HEK293 (cell line): ENCODE data around the gene SLC44A1.

Source experiments
- CTCF ChIA-PET: fragments of 350-600 bp; formaldehyde crosslinking; extraction: SDS; loops from one replicate; lab custom pipeline; 2021; ENCODE audit warnings: antibody characterized with exemption; lab: Yijun Ruan, JAX
- POLR2A ChIA-PET: fragments of 300-600 bp; formaldehyde crosslinking; extraction: SDS; loops from one replicate; lab custom pipeline; 2020; ENCODE audit warnings: antibody characterized with exemption, inconsistent platforms; lab: Yijun Ruan, JAX
- H3K27ac ChIP-seq: fragments of 200-500 bp; sonication (Bioruptor generic); 2 replicates; pipeline ENCODE4 v1.5.1; 2014; ENCODE audit warnings: low read depth, low read length, control low read depth, inconsistent platforms; ENCODE audit errors: extremely low read depth
- H3K36me3 ChIP-seq, 2 experiments: fragments of 200-500 bp in 1 of 2; sonication (Bioruptor generic) in 1 of 2; 1 replicate in 1 of 2; 2 replicates in 1 of 2; pipeline ENCODE4 v1.5.1; 2014 to 2017; ENCODE audit warnings: inconsistent platforms in 2 of 2, low read length in 2 of 2; ENCODE audit not compliant: control insufficient read depth in 2 of 2, insufficient read depth in 1 of 2
- H3K4me1 ChIP-seq: fragments of 200-500 bp; sonication (Bioruptor generic); 2 replicates; pipeline ENCODE4 v1.5.1; 2014; ENCODE audit warnings: mild to moderate bottlenecking, low read length, inconsistent platforms; ENCODE audit not compliant: control insufficient read depth, insufficient read depth
- H3K4me3 ChIP-seq: 2 replicates; pipeline ENCODE4 v1.5.1; 2011; ENCODE audit warnings: low read depth, mild to moderate bottlenecking, control low read depth, low read length, moderate library complexity
- H3K9me3 ChIP-seq: fragments of 200-500 bp; sonication (Bioruptor generic); 2 replicates; pipeline ENCODE4 v1.5.1; 2014; ENCODE audit warnings: low read depth, low read length, inconsistent platforms; ENCODE audit not compliant: control insufficient read depth, insufficient read depth
- BCL11A ChIP-seq: fragments of 450-650 bp; formaldehyde crosslinking; IDR thresholded peaks from 2 replicates; pipeline ENCODE4 v1.5.1; 2016; ENCODE audit warnings: low read depth, missing biosample characterization, missing genetic modification characterization
- IKZF3 ChIP-seq: fragments of 450-650 bp; IDR thresholded peaks from 2 replicates; pipeline ENCODE4 v1.5.0; 2018; ENCODE audit warnings: missing biosample characterization, mild to moderate bottlenecking, missing genetic modification characterization, moderate library complexity
- REPIN1 ChIP-seq: fragments of 450-650 bp; formaldehyde crosslinking; IDR thresholded peaks from 2 replicates; pipeline ENCODE4 v1.5.1; 2017; ENCODE audit warnings: missing biosample characterization, missing genetic modification characterization, low read depth
- SCRT2 ChIP-seq: fragments of 450-650 bp; formaldehyde crosslinking; IDR thresholded peaks from 2 replicates; pipeline ENCODE4 v1.5.1; 2016; ENCODE audit warnings: missing biosample characterization, missing genetic modification characterization
- ZFP37 ChIP-seq: fragments of 450-650 bp; formaldehyde crosslinking; IDR thresholded peaks from 2 replicates; pipeline ENCODE4 v1.5.1; 2016; ENCODE audit warnings: missing biosample characterization, missing genetic modification characterization
- ZNF169 ChIP-seq: fragments of 450-650 bp; formaldehyde crosslinking; IDR thresholded peaks from 2 replicates; pipeline ENCODE4 v1.5.1; 2016; ENCODE audit warnings: missing biosample characterization, missing genetic modification characterization
- ZNF19 ChIP-seq: fragments of 450-650 bp; formaldehyde crosslinking; IDR thresholded peaks from 2 replicates; pipeline ENCODE4; 2016; ENCODE audit warnings: missing biosample characterization, missing genetic modification characterization, low read depth
- ZNF202 ChIP-seq: fragments of 450-650 bp; formaldehyde crosslinking; IDR thresholded peaks from 2 replicates; pipeline ENCODE4 v1.5.1; 2016; ENCODE audit warnings: missing biosample characterization, missing genetic modification characterization, borderline replicate concordance
- ZNF223 ChIP-seq: fragments of 450-650 bp; formaldehyde crosslinking; IDR thresholded peaks from 2 replicates; pipeline ENCODE4 v1.5.1; 2016; ENCODE audit warnings: missing biosample characterization, missing genetic modification characterization
- ZNF23 ChIP-seq: fragments of 450-650 bp; formaldehyde crosslinking; IDR thresholded peaks from 2 replicates; pipeline ENCODE4 v1.5.1; 2016; ENCODE audit warnings: missing biosample characterization, missing genetic modification characterization, borderline replicate concordance
- ZNF239 ChIP-seq: fragments of 450-650 bp; formaldehyde crosslinking; IDR thresholded peaks from 2 replicates; pipeline ENCODE4 v1.5.1; 2016; ENCODE audit warnings: missing biosample characterization, missing genetic modification characterization
- ZNF335 ChIP-seq: fragments of 450-650 bp; formaldehyde crosslinking; conservative IDR thresholded peaks from 2 replicates; pipeline ENCODE4 v1.5.1; 2016; ENCODE audit warnings: missing biosample characterization, missing genetic modification characterization
- ZNF433 ChIP-seq: fragments of 450-650 bp; formaldehyde crosslinking; IDR thresholded peaks from 2 replicates; pipeline ENCODE4 v1.5.1; 2016; ENCODE audit warnings: missing biosample characterization, missing genetic modification characterization, low read depth
- ZNF514 ChIP-seq: fragments of 450-650 bp; formaldehyde crosslinking; IDR thresholded peaks from 2 replicates; pipeline ENCODE4 v1.5.1; 2016; ENCODE audit warnings: missing biosample characterization, missing genetic modification characterization
- ZNF521 ChIP-seq: fragments of 450-650 bp; formaldehyde crosslinking; IDR thresholded peaks from 2 replicates; pipeline ENCODE4 v1.5.1; 2017; ENCODE audit warnings: missing biosample characterization, mild to moderate bottlenecking, missing genetic modification characterization
- ZNF549 ChIP-seq: fragments of 450-650 bp; IDR thresholded peaks from 2 replicates; pipeline ENCODE4 v1.5.1; 2018; ENCODE audit warnings: missing biosample characterization, missing genetic modification characterization, mild to moderate bottlenecking, inconsistent platforms, moderate library complexity
- ZNF623 ChIP-seq: fragments of 450-650 bp; formaldehyde crosslinking; IDR thresholded peaks from 2 replicates; pipeline ENCODE4 v1.5.1; 2016; ENCODE audit warnings: missing biosample characterization, missing genetic modification characterization
- ZNF629 ChIP-seq: fragments of 450-650 bp; formaldehyde crosslinking; IDR thresholded peaks from 2 replicates; pipeline ENCODE4 v1.5.1; 2017; ENCODE audit warnings: missing biosample characterization, missing genetic modification characterization
- ZNF837 ChIP-seq: fragments of 450-650 bp; formaldehyde crosslinking; IDR thresholded peaks from 2 replicates; pipeline ENCODE4 v1.5.1; 2016; ENCODE audit warnings: missing biosample characterization, missing genetic modification characterization
- TF ChIP-seq, protein P1 (sequence below): fragments of 450-650 bp; formaldehyde crosslinking; IDR thresholded peaks from 2 replicates; pipeline ENCODE4 v1.5.1; 2016; ENCODE audit warnings: missing biosample characterization, missing genetic modification characterization
- TF ChIP-seq, protein P2 (sequence below): fragments of 450-650 bp; formaldehyde crosslinking; IDR thresholded peaks from 2 replicates; pipeline ENCODE4 v1.5.1; 2016; ENCODE audit warnings: missing biosample characterization, missing genetic modification characterization
- TF ChIP-seq, protein P3 (sequence below): fragments of 450-650 bp; formaldehyde crosslinking; IDR thresholded peaks from 2 replicates; pipeline ENCODE4 v1.5.1; 2016; ENCODE audit warnings: missing biosample characterization, missing genetic modification characterization
- TF ChIP-seq, protein P4 (sequence below): fragments of 450-650 bp; formaldehyde crosslinking; conservative IDR thresholded peaks from 2 replicates; pipeline ENCODE4 v1.5.1; 2016; ENCODE audit warnings: low read depth, missing biosample characterization, missing genetic modification characterization

SLC44A1 gene

DNA sequence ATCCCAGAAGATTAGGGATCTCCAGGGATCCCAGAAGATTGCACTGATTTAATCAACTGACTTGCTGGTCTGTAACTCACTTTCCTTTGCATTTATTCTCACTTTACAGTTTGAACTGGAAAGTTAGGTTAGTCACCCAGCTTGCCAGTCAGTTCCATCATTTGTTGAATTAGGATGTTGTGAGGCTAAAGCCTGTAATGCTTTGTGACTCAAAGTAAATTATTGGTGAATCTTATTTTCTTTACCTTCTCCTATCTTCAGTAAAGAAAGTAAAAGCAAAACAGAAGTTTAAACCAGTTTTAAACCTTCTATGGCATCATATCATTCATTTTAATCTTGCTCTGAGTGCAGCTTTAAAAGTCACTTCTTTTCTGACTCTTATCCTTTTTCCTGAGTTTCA is 85.8 kb downstream of the SLC44A1 start:
- CTCF ChIA-PET = interaction anchor here (0.8 kb wide), 1 partner anchor 11 kb away, joined by 4 read pairs; no protein-coding TSS in a partner anchor

DNA sequence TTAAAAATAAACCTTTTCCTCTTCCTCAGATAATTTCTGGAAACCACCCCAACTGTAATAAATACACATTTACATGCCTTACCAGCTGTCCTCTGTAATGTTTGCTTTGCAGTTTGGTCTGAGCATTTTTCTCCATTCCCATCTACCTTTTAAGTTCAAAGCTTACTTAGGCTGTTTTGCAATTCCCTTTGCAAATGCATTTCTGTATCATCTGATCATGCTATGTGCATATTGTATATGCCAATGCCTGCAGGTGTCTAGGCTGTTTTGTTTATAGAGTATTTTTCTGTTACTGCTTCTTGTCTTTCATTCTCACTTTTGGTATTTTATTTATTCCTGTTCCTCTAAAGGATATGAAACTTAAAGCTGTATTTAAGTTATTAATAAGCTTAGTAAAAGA is 86.3 kb downstream of the SLC44A1 start:
- Histone ChIP-seq H3K4me3 (no peak overlapping the region), H3K9me3 (no peaks in the 10 kb centered on the region), H3K36me3 (peaks cover 0 to 4% of the 10 kb centered on the region in 2 experiments; a peak in 1 of 3 replicates), H3K4me1 (no peaks in the 10 kb centered on the region), H3K27ac (no peak overlapping the region)
- CTCF ChIA-PET = interaction anchor here (0.8 kb wide), 1 partner anchor 12 kb away, joined by 4 read pairs; no protein-coding TSS in a partner anchor
- TF ChIP-seq ZNF239 (tag by site-specific recombination) = no peak
- no peak for TF ChIP-seq ZNF19 (tag by site-specific recombination)
- no peak for TF ChIP-seq SCRT2 (tag by site-specific recombination)
- TF ChIP-seq ZNF23 (tag by site-specific recombination) = no peak
- no peak for TF ChIP-seq ZNF514
- TF ChIP-seq ZNF335 (tag by site-specific recombination) = no peak
- TF ChIP-seq BCL11A = no peak
- no peak for TF ChIP-seq IKZF3 (tag by site-specific recombination)
- no peak for TF ChIP-seq ZFP37
- TF ChIP-seq ZNF433 (tag by site-specific recombination) = no peak
- no peak for TF ChIP-seq ZNF549 (tag by site-specific recombination)
- TF ChIP-seq, protein P1, sequence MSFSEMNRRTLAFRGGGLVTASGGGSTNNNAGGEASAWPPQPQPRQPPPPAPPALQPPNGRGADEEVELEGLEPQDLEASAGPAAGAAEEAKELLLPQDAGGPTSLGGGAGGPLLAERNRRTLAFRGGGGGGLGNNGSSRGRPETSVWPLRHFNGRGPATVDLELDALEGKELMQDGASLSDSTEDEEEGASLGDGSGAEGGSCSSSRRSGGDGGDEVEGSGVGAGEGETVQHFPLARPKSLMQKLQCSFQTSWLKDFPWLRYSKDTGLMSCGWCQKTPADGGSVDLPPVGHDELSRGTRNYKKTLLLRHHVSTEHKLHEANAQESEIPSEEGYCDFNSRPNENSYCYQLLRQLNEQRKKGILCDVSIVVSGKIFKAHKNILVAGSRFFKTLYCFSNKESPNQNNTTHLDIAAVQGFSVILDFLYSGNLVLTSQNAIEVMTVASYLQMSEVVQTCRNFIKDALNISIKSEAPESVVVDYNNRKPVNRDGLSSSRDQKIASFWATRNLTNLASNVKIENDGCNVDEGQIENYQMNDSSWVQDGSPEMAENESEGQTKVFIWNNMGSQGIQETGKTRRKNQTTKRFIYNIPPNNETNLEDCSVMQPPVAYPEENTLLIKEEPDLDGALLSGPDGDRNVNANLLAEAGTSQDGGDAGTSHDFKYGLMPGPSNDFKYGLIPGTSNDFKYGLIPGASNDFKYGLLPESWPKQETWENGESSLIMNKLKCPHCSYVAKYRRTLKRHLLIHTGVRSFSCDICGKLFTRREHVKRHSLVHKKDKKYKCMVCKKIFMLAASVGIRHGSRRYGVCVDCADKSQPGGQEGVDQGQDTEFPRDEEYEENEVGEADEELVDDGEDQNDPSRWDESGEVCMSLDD = no peak
- no peak for TF ChIP-seq ZNF837 (tag by site-specific recombination)
- TF ChIP-seq ZNF623 = no peak
- no peak for TF ChIP-seq ZNF223
- TF ChIP-seq ZNF202 (tag by site-specific recombination) = no peak
- TF ChIP-seq ZNF629 (tag by site-specific recombination) = no peak
- TF ChIP-seq ZNF169 = no peak
- TF ChIP-seq, protein P2, sequence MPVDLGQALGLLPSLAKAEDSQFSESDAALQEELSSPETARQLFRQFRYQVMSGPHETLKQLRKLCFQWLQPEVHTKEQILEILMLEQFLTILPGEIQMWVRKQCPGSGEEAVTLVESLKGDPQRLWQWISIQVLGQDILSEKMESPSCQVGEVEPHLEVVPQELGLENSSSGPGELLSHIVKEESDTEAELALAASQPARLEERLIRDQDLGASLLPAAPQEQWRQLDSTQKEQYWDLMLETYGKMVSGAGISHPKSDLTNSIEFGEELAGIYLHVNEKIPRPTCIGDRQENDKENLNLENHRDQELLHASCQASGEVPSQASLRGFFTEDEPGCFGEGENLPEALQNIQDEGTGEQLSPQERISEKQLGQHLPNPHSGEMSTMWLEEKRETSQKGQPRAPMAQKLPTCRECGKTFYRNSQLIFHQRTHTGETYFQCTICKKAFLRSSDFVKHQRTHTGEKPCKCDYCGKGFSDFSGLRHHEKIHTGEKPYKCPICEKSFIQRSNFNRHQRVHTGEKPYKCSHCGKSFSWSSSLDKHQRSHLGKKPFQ = no peak
- no peak for TF ChIP-seq REPIN1 (tag by site-specific recombination)
- POLR2A ChIA-PET = no interaction called here

More for the DNA sequence above, 85.8 kb downstream of the SLC44A1 start:
- Histone ChIP-seq H3K4me3 (no peak overlapping the region), H3K27ac (no peak overlapping the region), H3K4me1 (no peaks in the 10 kb centered on the region), H3K36me3 (no peaks in the 10 kb centered on the region), H3K9me3 (no peaks in the 10 kb centered on the region)
- TF ChIP-seq, protein P3, sequence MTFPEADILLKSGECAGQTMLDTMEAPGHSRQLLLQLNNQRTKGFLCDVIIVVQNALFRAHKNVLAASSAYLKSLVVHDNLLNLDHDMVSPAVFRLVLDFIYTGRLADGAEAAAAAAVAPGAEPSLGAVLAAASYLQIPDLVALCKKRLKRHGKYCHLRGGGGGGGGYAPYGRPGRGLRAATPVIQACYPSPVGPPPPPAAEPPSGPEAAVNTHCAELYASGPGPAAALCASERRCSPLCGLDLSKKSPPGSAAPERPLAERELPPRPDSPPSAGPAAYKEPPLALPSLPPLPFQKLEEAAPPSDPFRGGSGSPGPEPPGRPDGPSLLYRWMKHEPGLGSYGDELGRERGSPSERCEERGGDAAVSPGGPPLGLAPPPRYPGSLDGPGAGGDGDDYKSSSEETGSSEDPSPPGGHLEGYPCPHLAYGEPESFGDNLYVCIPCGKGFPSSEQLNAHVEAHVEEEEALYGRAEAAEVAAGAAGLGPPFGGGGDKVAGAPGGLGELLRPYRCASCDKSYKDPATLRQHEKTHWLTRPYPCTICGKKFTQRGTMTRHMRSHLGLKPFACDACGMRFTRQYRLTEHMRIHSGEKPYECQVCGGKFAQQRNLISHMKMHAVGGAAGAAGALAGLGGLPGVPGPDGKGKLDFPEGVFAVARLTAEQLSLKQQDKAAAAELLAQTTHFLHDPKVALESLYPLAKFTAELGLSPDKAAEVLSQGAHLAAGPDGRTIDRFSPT (tag by site-specific recombination) = no peak
- TF ChIP-seq, protein P4, sequence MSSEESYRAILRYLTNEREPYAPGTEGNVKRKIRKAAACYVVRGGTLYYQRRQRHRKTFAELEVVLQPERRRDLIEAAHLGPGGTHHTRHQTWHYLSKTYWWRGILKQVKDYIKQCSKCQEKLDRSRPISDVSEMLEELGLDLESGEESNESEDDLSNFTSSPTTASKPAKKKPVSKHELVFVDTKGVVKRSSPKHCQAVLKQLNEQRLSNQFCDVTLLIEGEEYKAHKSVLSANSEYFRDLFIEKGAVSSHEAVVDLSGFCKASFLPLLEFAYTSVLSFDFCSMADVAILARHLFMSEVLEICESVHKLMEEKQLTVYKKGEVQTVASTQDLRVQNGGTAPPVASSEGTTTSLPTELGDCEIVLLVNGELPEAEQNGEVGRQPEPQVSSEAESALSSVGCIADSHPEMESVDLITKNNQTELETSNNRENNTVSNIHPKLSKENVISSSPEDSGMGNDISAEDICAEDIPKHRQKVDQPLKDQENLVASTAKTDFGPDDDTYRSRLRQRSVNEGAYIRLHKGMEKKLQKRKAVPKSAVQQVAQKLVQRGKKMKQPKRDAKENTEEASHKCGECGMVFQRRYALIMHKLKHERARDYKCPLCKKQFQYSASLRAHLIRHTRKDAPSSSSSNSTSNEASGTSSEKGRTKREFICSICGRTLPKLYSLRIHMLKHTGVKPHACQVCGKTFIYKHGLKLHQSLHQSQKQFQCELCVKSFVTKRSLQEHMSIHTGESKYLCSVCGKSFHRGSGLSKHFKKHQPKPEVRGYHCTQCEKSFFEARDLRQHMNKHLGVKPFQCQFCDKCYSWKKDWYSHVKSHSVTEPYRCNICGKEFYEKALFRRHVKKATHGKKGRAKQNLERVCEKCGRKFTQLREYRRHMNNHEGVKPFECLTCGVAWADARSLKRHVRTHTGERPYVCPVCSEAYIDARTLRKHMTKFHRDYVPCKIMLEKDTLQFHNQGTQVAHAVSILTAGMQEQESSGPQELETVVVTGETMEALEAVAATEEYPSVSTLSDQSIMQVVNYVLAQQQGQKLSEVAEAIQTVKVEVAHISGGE = no peak
- no peak for TF ChIP-seq ZNF521 (tag by site-specific recombination)
- POLR2A ChIA-PET = no interaction called here
